ENCODE data around the gene PALLD.
A peak's percentile ranks its signal among the peaks of the same experiment; 100 is the strongest.

Gene PALLD

DNA sequence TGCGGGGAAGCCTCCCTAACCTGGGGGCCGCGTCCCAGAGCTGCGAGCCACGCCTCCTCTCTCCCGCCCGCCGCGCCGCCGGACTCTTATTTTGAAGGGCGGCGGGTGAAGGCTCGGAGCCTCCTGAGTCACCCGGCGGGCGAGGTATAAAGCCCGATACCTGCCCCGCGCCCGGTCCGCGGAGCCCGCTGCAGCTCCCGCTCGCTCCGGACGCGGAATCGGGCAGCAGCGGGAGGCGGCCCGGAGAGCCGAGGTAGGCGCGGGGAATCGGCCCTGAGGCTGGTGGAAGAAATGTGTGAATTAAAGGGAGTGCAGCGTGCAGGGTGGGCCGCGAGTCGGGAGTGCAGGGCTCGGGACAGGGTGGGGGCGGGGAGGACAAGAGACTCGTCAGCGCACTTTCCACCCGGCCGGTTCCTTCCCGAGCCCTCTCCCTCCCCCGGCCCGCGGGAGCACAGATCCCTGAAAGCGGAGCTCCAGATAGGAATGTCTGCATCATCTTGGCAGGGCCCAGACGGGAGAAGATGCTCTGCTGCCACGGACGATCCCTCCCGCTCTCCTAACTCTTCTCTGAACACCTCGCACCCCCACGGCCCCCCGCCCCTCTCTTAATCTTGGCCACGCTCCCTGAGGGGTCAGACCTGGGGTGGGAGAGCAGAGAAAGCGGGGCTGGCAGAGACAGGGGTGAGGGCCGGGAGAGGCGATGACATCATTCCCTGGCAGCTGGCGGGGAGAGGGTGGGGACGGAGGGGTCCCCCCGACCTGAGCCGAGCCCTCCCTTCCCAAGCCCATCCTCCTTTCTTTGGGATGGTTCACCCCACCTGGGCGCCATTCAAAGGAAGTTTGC, 335.3 kb downstream of the PALLD start (continued):
- TF ChIP-seq ZNF423 (tag by site-specific recombination; IDR thresholded peaks at IDR 0.05) (no peak), GLI4 (tag by site-specific recombination; IDR thresholded peaks at IDR 0.05) (no peak), ZBTB49 (tag by site-specific recombination; IDR thresholded peaks at IDR 0.05; ENCODE audit: low read depth) (no peak), ZNF302 (tag by site-specific recombination; IDR thresholded peaks at IDR 0.05; ENCODE audit: low read depth) (no peak), KLF8 (tag by site-specific recombination; IDR thresholded peaks at IDR 0.05) (peak; percentile 49; the same call in 1 of the 2 replicates), ZNF561 (tag by site-specific recombination; IDR thresholded peaks at IDR 0.05; ENCODE audit: borderline replicate concordance) (peak; percentile 38; the same call in 1 of the 2 replicates), ZNF366 (tag by site-specific recombination; conservative IDR thresholded peaks at IDR 0.05) (no peak), ZNF626 (tag by site-specific recombination; IDR thresholded peaks at IDR 0.05) (no peak), SP3 (tag by site-specific recombination; IDR thresholded peaks at IDR 0.05) (peak; percentile 62), ZNF174 (tag by site-specific recombination; IDR thresholded peaks at IDR 0.05) (no peak), ZNF654 (tag by site-specific recombination; IDR thresholded peaks at IDR 0.05; ENCODE audit: low read depth) (no peak), ELK4 (IDR thresholded peaks at IDR 0.05; ENCODE audit: borderline replicate concordance, low read depth, low read length) (no peak), KLF10 (tag by site-specific recombination; IDR thresholded peaks at IDR 0.05) (peak; percentile 67), ZNF132 (tag by site-specific recombination; IDR thresholded peaks at IDR 0.05; ENCODE audit: borderline replicate concordance) (no peak), SCRT2 (tag by site-specific recombination; IDR thresholded peaks at IDR 0.05) (no peak), GLI2 (tag by site-specific recombination; IDR thresholded peaks at IDR 0.05; ENCODE audit: borderline replicate concordance, low read depth) (no peak), ZBTB21 (tag by site-specific recombination; IDR thresholded peaks at IDR 0.05) (no peak), ZFP37 (tag by site-specific recombination; IDR thresholded peaks at IDR 0.05) (peak; percentile 69; the same call in 1 of the 2 replicates), ZNF473 (tag by site-specific recombination; IDR thresholded peaks at IDR 0.05) (no peak), ZNF341 (tag by site-specific recombination; IDR thresholded peaks at IDR 0.05; ENCODE audit: low read depth) (peak; percentile 17; the same call in 1 of the 2 replicates), ZBTB1 (tag by site-specific recombination; IDR thresholded peaks at IDR 0.05) (no peak), ZNF585B (tag by site-specific recombination; IDR thresholded peaks at IDR 0.05) (no peak), ZBTB48 (tag by site-specific recombination; IDR thresholded peaks at IDR 0.05) (no peak), BCL11A (tag by site-specific recombination; IDR thresholded peaks at IDR 0.05; ENCODE audit: low read depth) (no peak), ZNF530 (tag by site-specific recombination; IDR thresholded peaks at IDR 0.05; ENCODE audit: low read depth) (no peak), ZNF664 (tag by site-specific recombination; IDR thresholded peaks at IDR 0.05) (no peak)
- TF ChIP-seq, protein P1, sequence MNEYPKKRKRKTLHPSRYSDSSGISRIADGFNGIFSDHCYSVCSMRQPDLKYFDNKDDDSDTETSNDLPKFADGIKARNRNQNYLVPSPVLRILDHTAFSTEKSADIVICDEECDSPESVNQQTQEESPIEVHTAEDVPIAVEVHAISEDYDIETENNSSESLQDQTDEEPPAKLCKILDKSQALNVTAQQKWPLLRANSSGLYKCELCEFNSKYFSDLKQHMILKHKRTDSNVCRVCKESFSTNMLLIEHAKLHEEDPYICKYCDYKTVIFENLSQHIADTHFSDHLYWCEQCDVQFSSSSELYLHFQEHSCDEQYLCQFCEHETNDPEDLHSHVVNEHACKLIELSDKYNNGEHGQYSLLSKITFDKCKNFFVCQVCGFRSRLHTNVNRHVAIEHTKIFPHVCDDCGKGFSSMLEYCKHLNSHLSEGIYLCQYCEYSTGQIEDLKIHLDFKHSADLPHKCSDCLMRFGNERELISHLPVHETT (tag by site-specific recombination; IDR thresholded peaks at IDR 0.05): no peak
- TF ChIP-seq, protein P2, sequence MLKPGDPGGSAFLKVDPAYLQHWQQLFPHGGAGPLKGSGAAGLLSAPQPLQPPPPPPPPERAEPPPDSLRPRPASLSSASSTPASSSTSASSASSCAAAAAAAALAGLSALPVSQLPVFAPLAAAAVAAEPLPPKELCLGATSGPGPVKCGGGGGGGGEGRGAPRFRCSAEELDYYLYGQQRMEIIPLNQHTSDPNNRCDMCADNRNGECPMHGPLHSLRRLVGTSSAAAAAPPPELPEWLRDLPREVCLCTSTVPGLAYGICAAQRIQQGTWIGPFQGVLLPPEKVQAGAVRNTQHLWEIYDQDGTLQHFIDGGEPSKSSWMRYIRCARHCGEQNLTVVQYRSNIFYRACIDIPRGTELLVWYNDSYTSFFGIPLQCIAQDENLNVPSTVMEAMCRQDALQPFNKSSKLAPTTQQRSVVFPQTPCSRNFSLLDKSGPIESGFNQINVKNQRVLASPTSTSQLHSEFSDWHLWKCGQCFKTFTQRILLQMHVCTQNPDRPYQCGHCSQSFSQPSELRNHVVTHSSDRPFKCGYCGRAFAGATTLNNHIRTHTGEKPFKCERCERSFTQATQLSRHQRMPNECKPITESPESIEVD (tag by site-specific recombination; IDR thresholded peaks at IDR 0.05): no peak
- TF ChIP-seq, protein P3, sequence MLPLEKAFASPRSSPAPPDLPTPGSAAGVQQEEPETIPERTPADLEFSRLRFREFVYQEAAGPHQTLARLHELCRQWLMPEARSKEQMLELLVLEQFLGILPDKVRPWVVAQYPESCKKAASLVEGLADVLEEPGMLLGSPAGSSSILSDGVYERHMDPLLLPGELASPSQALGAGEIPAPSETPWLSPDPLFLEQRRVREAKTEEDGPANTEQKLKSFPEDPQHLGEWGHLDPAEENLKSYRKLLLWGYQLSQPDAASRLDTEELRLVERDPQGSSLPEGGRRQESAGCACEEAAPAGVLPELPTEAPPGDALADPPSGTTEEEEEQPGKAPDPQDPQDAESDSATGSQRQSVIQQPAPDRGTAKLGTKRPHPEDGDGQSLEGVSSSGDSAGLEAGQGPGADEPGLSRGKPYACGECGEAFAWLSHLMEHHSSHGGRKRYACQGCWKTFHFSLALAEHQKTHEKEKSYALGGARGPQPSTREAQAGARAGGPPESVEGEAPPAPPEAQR (tag by site-specific recombination; IDR thresholded peaks at IDR 0.05): no peak
- TF ChIP-seq, protein P4, sequence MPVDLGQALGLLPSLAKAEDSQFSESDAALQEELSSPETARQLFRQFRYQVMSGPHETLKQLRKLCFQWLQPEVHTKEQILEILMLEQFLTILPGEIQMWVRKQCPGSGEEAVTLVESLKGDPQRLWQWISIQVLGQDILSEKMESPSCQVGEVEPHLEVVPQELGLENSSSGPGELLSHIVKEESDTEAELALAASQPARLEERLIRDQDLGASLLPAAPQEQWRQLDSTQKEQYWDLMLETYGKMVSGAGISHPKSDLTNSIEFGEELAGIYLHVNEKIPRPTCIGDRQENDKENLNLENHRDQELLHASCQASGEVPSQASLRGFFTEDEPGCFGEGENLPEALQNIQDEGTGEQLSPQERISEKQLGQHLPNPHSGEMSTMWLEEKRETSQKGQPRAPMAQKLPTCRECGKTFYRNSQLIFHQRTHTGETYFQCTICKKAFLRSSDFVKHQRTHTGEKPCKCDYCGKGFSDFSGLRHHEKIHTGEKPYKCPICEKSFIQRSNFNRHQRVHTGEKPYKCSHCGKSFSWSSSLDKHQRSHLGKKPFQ (tag by site-specific recombination; IDR thresholded peaks at IDR 0.05): no peak

Data from HEK293 (cell line).